HCT116 (cell line): Measurements from ENCODE around the gene EXD3. TPM values are rescaled to one million over a fixed set of nuclear protein-coding genes. Genes with fewer than 3 reads are reported as not detected.

Experiments used
- ATAC-seq: fragments of 200-7000 bp; cut with Tn5 transposase; 2 replicates; pipeline ENCODE4 v1.9.1; 2020; ENCODE audit warnings: mild to moderate bottlenecking, moderate library complexity
- BruUV-seq: library from RNA; stranded (reverse); fragments of 400-500 nt; replicated peaks from 2 replicates; lab custom pipeline; 2021; lab: Mats Ljungman, UMichigan
- CTCF ChIA-PET: fragments of 300-600 bp; sonication (Branson Sonifier 250); formaldehyde crosslinking; loops from one replicate; lab custom pipeline; 2021; ENCODE audit warnings: antibody characterized with exemption; lab: Charles Lee
- POLR2A ChIA-PET: fragments of 300-600, 350-600 bp; sonication (Branson Sonifier 250); formaldehyde crosslinking; loops from one replicate; lab custom pipeline; 2021; ENCODE audit warnings: antibody characterized with exemption; lab: Charles Lee
- RAD21 ChIA-PET, 2 experiments: fragments of 300-600 bp; sonication (Branson Sonifier 250); formaldehyde crosslinking; loops; one replicate each; lab custom pipeline; 2023; ENCODE audit warnings: low total read pairs in 2 of 2; ENCODE audit not compliant: uncharacterized antibody in 2 of 2, unreplicated experiment in 2 of 2, low non-redundant PET in 1 of 2; lab: Charles Lee
- DNase-seq: peaks from one replicate; pipeline ENCODE4 v3.0.0-alpha.2; 2010; ENCODE audit warnings: low read depth, low spot score
- H2AFZ ChIP-seq: fragments of 200-600 bp; shearing (Covaris generic), sonication (generic); 2 replicates; pipeline ENCODE4 v1.6.1; 2017; ENCODE audit warnings: low read depth, mixed run types, mixed read lengths, antibody characterized with exemption, low read length; ENCODE audit not compliant: poor library complexity, severe bottlenecking
- H3K27ac ChIP-seq: 2 replicates; pipeline ENCODE4 v1.5.1; 2012; ENCODE audit warnings: low read depth, low read length
- H3K27me3 ChIP-seq: fragments of 200-600 bp; sonication (generic); 2 replicates; pipeline ENCODE4 v1.6.1; 2016; ENCODE audit warnings: mixed run types, low read length, mixed read lengths; ENCODE audit not compliant: insufficient read depth
- H3K36me3 ChIP-seq, 2 experiments: fragments of 200-500 bp in 1 of 2; fragments of 200-600 bp in 1 of 2; sonication (Bioruptor generic) in 1 of 2; sonication (generic) in 1 of 2; 2 replicates each; pipeline versions ENCODE4 v1.5.1 to v1.6.1; 2014 to 2016; ENCODE audit warnings: low read length in 2 of 2, inconsistent platforms in 1 of 2, mixed read lengths in 1 of 2, mixed run types in 1 of 2; ENCODE audit not compliant: insufficient read depth in 2 of 2, control insufficient read depth in 1 of 2
- H3K4me1 ChIP-seq, 2 experiments: fragments of 200-600 bp in 1 of 2; sonication (generic) in 1 of 2; 2 replicates each; pipeline versions ENCODE4 v1.5.1 to v1.6.1; 2012 to 2017; ENCODE audit warnings: low read length in 2 of 2, inconsistent platforms in 1 of 2, mild to moderate bottlenecking in 1 of 2, mixed read lengths in 1 of 2, mixed run types in 1 of 2, moderate library complexity in 1 of 2; ENCODE audit not compliant: insufficient read depth in 2 of 2, control insufficient read depth in 1 of 2
- H3K4me2 ChIP-seq: fragments of 200-600 bp; sonication (generic); 2 replicates; pipeline ENCODE4 v1.6.1; 2017; ENCODE audit warnings: mixed run types, low read length, mixed read lengths
- H3K4me3 ChIP-seq, 2 experiments: fragments of 200-600 bp in 1 of 2; sonication (generic) in 1 of 2; replicated peaks in 1 of 2; 2 replicates each; pipeline ENCODE4 v1.5.1; 2011 to 2016; ENCODE audit warnings: low read length in 2 of 2, control low read depth in 1 of 2, low read depth in 1 of 2, mild to moderate bottlenecking in 1 of 2, mixed read lengths in 1 of 2, mixed run types in 1 of 2
- H3K79me2 ChIP-seq: fragments of 200-600 bp; sonication (generic); 2 replicates; pipeline ENCODE4 v1.6.1; 2017; ENCODE audit warnings: mild to moderate bottlenecking, mixed run types, low read length, moderate library complexity, mixed read lengths; ENCODE audit not compliant: insufficient read depth
- H3K9ac ChIP-seq: fragments of 200-600 bp; sonication (generic); 2 replicates; pipeline ENCODE4 v1.6.1; 2016; ENCODE audit warnings: low read length, mixed read lengths
- H3K9me2 ChIP-seq: fragments of 200-600 bp; sonication (generic), shearing (Covaris generic); 2 replicates; pipeline ENCODE4 v1.6.1; 2017; ENCODE audit warnings: mixed run types, mild to moderate bottlenecking, moderate library complexity; ENCODE audit not compliant: insufficient read depth
- H3K9me3 ChIP-seq, 2 experiments: fragments of 200-500 bp in 1 of 2; fragments of 200-600 bp in 1 of 2; sonication (Bioruptor generic) in 1 of 2; sonication (generic) in 1 of 2; 2 replicates each; pipeline ENCODE4 v1.6.1; 2014 to 2017; ENCODE audit warnings: low read length in 2 of 2, mixed read lengths in 2 of 2, inconsistent platforms in 1 of 2, low read depth in 1 of 2, mild to moderate bottlenecking in 1 of 2, mixed run types in 1 of 2, moderate library complexity in 1 of 2; ENCODE audit not compliant: control insufficient read depth in 1 of 2, insufficient read depth in 1 of 2
- H4K20me1 ChIP-seq: fragments of 200-600 bp; sonication (generic), shearing (Covaris generic); 2 replicates; pipeline ENCODE4 v1.6.1; 2017; ENCODE audit warnings: mixed run types, mild to moderate bottlenecking, moderate library complexity; ENCODE audit not compliant: insufficient read depth
- CTCF ChIP-seq, 3 experiments: fragments of 200-600 bp in 1 of 3; sonication (generic) in 1 of 3; IDR thresholded peaks in 2 of 3; conservative IDR thresholded peaks in 1 of 3; 2 replicates each; pipeline ENCODE4 v1.5.1; 2012 to 2017; ENCODE audit warnings: low read depth in 2 of 3, low read length in 2 of 3, antibody characterized with exemption in 1 of 3, borderline replicate concordance in 1 of 3, control low read depth in 1 of 3, mild to moderate bottlenecking in 1 of 3, mixed read lengths in 1 of 3, mixed run types in 1 of 3, moderate library complexity in 1 of 3; ENCODE audit not compliant: insufficient read depth in 1 of 3
- EZH2 ChIP-seq: fragments of 200-600 bp; sonication (generic); IDR thresholded peaks from 2 replicates; pipeline ENCODE4 v1.6.1; 2017; ENCODE audit warnings: antibody characterized with exemption, mixed run types
- EZH2phosphoT487 ChIP-seq: fragments of 200-600 bp; IDR thresholded peaks from 2 replicates; pipeline ENCODE4 v1.6.1; 2018; ENCODE audit warnings: antibody characterized with exemption, borderline replicate concordance
- FOSL1 ChIP-seq: IDR thresholded peaks from 2 replicates; pipeline ENCODE4 v1.6.1; 2012; ENCODE audit warnings: low read depth
- MAX ChIP-seq: IDR thresholded peaks from 2 replicates; pipeline ENCODE4 v1.6.1; 2012
- POLR2A ChIP-seq: IDR thresholded peaks from 2 replicates; pipeline ENCODE4 v1.7.0; 2011; ENCODE audit warnings: borderline replicate concordance; ENCODE audit not compliant: insufficient read depth, insufficient read length; ENCODE audit errors: extremely low read depth
- RAD21 ChIP-seq: IDR thresholded peaks from 2 replicates; pipeline ENCODE4 v1.6.1; 2012; ENCODE audit warnings: low read depth, mild to moderate bottlenecking
- SIN3A ChIP-seq: IDR thresholded peaks from 2 replicates; pipeline ENCODE4 v1.6.1; 2012; ENCODE audit warnings: low read depth
- SP1 ChIP-seq: IDR thresholded peaks from 2 replicates; pipeline ENCODE4 v1.6.1; 2012; ENCODE audit warnings: low read depth
- ZFX ChIP-seq: fragments of 450-650 bp; IDR thresholded peaks from 2 replicates; pipeline ENCODE4 v1.6.1; 2017
- ZNF274 ChIP-seq: fragments of 200-500 bp; sonication (Bioruptor generic); IDR thresholded peaks from 2 replicates; pipeline ENCODE4 v1.6.1; 2014; ENCODE audit warnings: mild to moderate bottlenecking, low read depth, low read length, inconsistent platforms
- intact Hi-C: fragments of 100-400 bp; cut with micrococcal nuclease; formaldehyde crosslinking; loops from 2 replicates; pipeline ENCODE4 v1.10.0; 2022
- total RNA-seq: library from RNA; stranded (reverse); gene quantifications from one replicate; pipeline ENCODE4 v1.2.1, GENCODE V29; 2021; ENCODE audit not compliant: unreplicated experiment
- TF ChIP-seq, protein P1 (sequence below): IDR thresholded peaks from 2 replicates; pipeline ENCODE4 v1.6.1; 2012; ENCODE audit warnings: low read depth

EXD3 gene
- total RNA-seq, 1 experiment from 2014 or later = 25.4 TPM

DNA sequence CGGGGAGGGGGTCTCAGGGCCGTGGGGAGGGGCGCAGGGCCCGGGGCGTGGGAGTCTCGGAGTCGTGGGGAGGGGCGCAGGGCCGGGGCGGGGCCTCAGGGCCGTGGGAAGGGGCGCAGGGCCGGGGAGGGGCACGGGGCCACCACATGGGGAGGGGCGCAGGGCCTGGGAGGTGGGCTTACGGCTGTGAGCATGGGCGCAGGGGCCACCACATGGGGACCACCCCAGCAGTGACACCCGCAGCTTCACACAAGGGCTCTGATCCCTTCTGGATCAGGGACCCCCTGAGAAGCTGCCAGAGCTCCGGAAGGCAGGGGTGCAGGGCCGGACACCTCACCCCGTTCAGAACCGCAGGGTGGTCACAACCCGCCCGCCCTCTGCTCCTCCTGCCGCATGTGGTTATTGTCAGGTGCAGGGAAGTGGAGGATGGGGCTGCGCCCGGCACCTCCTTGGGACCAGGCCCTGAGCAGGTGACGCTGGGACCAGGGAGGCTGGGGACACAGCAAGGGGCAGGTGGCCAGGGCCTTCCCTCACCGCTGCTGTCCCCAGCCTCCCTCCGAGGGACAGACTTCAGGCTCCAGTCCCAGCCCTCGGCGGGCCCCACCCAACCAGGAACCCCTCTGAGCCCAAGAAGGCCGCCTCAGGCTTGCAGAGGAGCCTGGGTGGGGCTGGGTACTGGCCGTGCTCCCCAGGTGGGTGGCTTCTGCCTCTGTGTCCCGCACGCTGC lies 53.7 kb downstream of the EXD3 start:
- no peaks in the 10 kb centered on the region for H3K36me3 ChIP-seq
- no peak for TF ChIP-seq ZNF274
- TF ChIP-seq, protein P1, sequence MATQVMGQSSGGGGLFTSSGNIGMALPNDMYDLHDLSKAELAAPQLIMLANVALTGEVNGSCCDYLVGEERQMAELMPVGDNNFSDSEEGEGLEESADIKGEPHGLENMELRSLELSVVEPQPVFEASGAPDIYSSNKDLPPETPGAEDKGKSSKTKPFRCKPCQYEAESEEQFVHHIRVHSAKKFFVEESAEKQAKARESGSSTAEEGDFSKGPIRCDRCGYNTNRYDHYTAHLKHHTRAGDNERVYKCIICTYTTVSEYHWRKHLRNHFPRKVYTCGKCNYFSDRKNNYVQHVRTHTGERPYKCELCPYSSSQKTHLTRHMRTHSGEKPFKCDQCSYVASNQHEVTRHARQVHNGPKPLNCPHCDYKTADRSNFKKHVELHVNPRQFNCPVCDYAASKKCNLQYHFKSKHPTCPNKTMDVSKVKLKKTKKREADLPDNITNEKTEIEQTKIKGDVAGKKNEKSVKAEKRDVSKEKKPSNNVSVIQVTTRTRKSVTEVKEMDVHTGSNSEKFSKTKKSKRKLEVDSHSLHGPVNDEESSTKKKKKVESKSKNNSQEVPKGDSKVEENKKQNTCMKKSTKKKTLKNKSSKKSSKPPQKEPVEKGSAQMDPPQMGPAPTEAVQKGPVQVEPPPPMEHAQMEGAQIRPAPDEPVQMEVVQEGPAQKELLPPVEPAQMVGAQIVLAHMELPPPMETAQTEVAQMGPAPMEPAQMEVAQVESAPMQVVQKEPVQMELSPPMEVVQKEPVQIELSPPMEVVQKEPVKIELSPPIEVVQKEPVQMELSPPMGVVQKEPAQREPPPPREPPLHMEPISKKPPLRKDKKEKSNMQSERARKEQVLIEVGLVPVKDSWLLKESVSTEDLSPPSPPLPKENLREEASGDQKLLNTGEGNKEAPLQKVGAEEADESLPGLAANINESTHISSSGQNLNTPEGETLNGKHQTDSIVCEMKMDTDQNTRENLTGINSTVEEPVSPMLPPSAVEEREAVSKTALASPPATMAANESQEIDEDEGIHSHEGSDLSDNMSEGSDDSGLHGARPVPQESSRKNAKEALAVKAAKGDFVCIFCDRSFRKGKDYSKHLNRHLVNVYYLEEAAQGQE = no peak
- no peak for TF ChIP-seq ZFX
- no peak for TF ChIP-seq EZH2phosphoT487
- TF ChIP-seq POLR2A = no peak
- TF ChIP-seq SP1 = no peak
- no peak for TF ChIP-seq FOSL1
- no peak for TF ChIP-seq MAX
- no peak for TF ChIP-seq RAD21
- TF ChIP-seq EZH2 = no peak
- no peak for TF ChIP-seq SIN3A
- TF ChIP-seq CTCF (IDR thresholded peaks at IDR 0.05 in 2 of 3, conservative IDR thresholded peaks at IDR 0.05 in 1 of 3; ENCODE audit: borderline replicate concordance in 1 of 3, insufficient read depth in 1 of 3, low read depth in 2 of 3, low read length in 2 of 3) = no peak
- no peaks in the 10 kb centered on the region for H3K4me1 ChIP-seq
- H2AFZ ChIP-seq = no peak overlapping the region
- H3K4me3 ChIP-seq = no peak overlapping the region
- ATAC-seq = no peak
- H3K9me2 ChIP-seq = no peaks in the 10 kb centered on the region
- intact Hi-C loops = no loop called here
- no peak overlapping the region for H3K4me2 ChIP-seq
- BruUV-seq = no TSS peak
- no peak for DNase-seq
- H4K20me1 ChIP-seq = no peaks in the 10 kb centered on the region
- no peak overlapping the region for H3K27ac ChIP-seq
- ChIA-PET RAD21 (no interaction called here), POLR2A (no interaction called here), CTCF (no interaction called here)
- no peaks in the 10 kb centered on the region for H3K79me2 ChIP-seq
- no peaks in the 10 kb centered on the region for H3K27me3 ChIP-seq
- no peaks in the 10 kb centered on the region for H3K9me3 ChIP-seq
- no peak overlapping the region for H3K9ac ChIP-seq
